ENCODE data around the gene VPS8. TPM values are rescaled to one million over a fixed set of nuclear protein-coding genes. Genes with fewer than 3 reads are reported as not detected.

Gene VPS8
- total RNA-seq, 1 donor from 2014 or later: 56.9 TPM

- no peak for TF ChIP-seq CTCF (IDR thresholded peaks at IDR 0.05; ENCODE audit: insufficient read depth, low read length, severe bottlenecking)
- DNase-seq (ENCODE audit: low read depth) (no peak), FAIRE-seq (no peak)
- Histone ChIP-seq H3K36me3 (ENCODE audit: control insufficient read depth, insufficient read depth, low read length) (peaks cover 2% of the 10 kb centered on the region), H3K4me3 (ENCODE audit: low read depth, low read length) (no peak overlapping the region), H3K27me3 (ENCODE audit: control insufficient read depth, insufficient read depth, low read length) (no peaks in the 10 kb centered on the region)
These were observed 1.8 kb upstream of the VPS8 start for GRCh38 chr3:184810146-184810545.

- no peak for FAIRE-seq
- Histone ChIP-seq H3K36me3 (ENCODE audit: control insufficient read depth, insufficient read depth, low read length) (peaks cover 2% of the 10 kb centered on the region), H3K4me3 (ENCODE audit: low read depth, low read length) (no peak overlapping the region), H3K27me3 (ENCODE audit: control insufficient read depth, insufficient read depth, low read length) (no peaks in the 10 kb centered on the region)
- no peak for DNase-seq (ENCODE audit: low read depth)
- TF ChIP-seq CTCF (IDR thresholded peaks at IDR 0.05; ENCODE audit: insufficient read depth, low read length, severe bottlenecking): no peak
These were observed 932 bp upstream of the VPS8 start for GRCh38 chr3:184811034-184811433.

- FAIRE-seq: no peak
- Histone ChIP-seq H3K36me3 (ENCODE audit: control insufficient read depth, insufficient read depth, low read length) (peaks cover 2% of the 10 kb centered on the region), H3K27me3 (ENCODE audit: control insufficient read depth, insufficient read depth, low read length) (no peaks in the 10 kb centered on the region), H3K4me3 (ENCODE audit: low read depth, low read length) (peak overlapping the region; percentile 87)
- no peak for DNase-seq (ENCODE audit: low read depth)
- TF ChIP-seq CTCF (IDR thresholded peaks at IDR 0.05; ENCODE audit: insufficient read depth, low read length, severe bottlenecking): no peak
These were observed 335 bp upstream of the VPS8 start for GRCh38 chr3:184811663-184811998.

GRCh38 chr3:184812662-184813042 is 686 bp downstream of the VPS8 start:
- H3K36me3 ChIP-seq (ENCODE audit: control insufficient read depth, insufficient read depth, low read length): peaks cover 2% of the 10 kb centered on the region
- no peak for TF ChIP-seq CTCF (IDR thresholded peaks at IDR 0.05; ENCODE audit: insufficient read depth, low read length, severe bottlenecking)
- no peak for FAIRE-seq
- no peak for DNase-seq (ENCODE audit: low read depth)
- no peaks in the 10 kb centered on the region for H3K27me3 ChIP-seq (ENCODE audit: control insufficient read depth, insufficient read depth, low read length)
- peak overlapping the region; percentile 87 for H3K4me3 ChIP-seq (ENCODE audit: low read depth, low read length)

GRCh38 chr3:184813357-184813756 is 1.4 kb downstream of the VPS8 start:
- peaks cover 2% of the 10 kb centered on the region for H3K36me3 ChIP-seq (ENCODE audit: control insufficient read depth, insufficient read depth, low read length)

More at GRCh38 chr3:184813357-184813756, 1.4 kb downstream of the VPS8 start:
- Histone ChIP-seq H3K4me3 (ENCODE audit: low read depth, low read length) (no peak overlapping the region), H3K27me3 (ENCODE audit: control insufficient read depth, insufficient read depth, low read length) (no peaks in the 10 kb centered on the region)
- TF ChIP-seq CTCF (IDR thresholded peaks at IDR 0.05; ENCODE audit: insufficient read depth, low read length, severe bottlenecking): no peak
- no peak for FAIRE-seq
- DNase-seq (ENCODE audit: low read depth): no peak
